Left colon (tissue), 2 donors: ENCODE data around the gene RNF208. TPM values are rescaled to one million over a fixed set of nuclear protein-coding genes. Genes with fewer than 3 reads are reported as not detected.
"Not testable (repeated sequence)": the region's sequence is repeated elsewhere in the genome, so short reads cannot be mapped to it uniquely, and the experiment has no call there.

Experiments
- ATAC-seq: fragments of 200-7000 bp; cut with Tn5 transposase; one replicate; pipeline ENCODE4 v1.9.1; 2020; ENCODE audit warnings: mild to moderate bottlenecking, moderate library complexity
- DNase-seq, 2 donors: peaks; one replicate each; pipeline ENCODE4 v3.0.0-alpha.2; 2020
- intact Hi-C, 2 donors: fragments of 100-400 bp; cut with DNase I in 1 of 2; cut with micrococcal nuclease in 1 of 2; formaldehyde crosslinking; loops; one replicate each; pipeline versions ENCODE4 v1.11.2 to v1.14.0; 2022; cut with DNase I, micrococcal nuclease
- total RNA-seq, 2 donors: library from RNA; stranded (reverse); fragmentation: NEBNext Ultra II Directional; extraction: Animal tissue kit (Norgen Biotek cat#: 25700); gene quantifications; one replicate each; pipeline ENCODE4 v1.2.1, GENCODE V29; 2021
- donor health status: DM: no; HTN: no; CAD: no.
- donor health status: DM: yes; HTN: yes; CAD: no.

RNF208 gene
- total RNA-seq, 2 donors from 2014 or later = 5.1 to 9.7 TPM

DNA sequence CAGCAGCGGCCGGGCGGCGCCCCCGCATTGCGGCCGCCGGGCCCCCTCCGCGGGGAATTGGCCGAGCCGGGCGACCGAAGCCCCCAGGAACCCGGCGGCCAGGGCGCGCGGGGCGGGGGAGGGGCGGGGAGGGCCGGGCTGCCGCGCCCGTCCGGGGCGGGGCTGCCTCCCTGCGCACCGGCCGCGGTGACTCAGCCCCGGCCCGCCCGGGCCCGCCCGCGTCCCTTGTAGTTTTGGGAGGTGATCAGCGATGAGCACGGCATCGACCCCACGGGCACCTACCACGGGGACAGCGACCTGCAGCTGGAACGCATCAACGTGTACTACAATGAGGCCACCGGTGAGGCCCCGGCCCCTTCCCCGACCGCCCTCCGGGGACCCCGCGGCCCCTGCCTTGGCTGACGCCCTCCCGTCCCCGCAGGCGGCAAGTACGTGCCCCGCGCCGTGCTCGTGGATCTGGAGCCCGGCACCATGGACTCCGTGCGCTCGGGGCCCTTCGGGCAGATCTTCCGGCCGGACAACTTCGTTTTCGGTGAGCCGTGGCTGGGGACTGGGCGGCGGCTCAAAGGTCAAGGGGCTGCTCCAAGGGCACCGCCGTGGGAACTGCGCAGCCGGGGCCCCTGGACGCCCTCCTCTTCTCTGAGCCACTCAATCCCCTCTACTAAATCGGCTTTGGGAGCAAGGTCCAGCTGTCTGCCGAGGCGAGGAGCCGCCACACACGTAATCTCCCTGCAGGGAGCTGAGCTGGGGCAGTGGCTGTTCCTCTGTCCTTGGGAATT lies 19.6 kb upstream of the RNF208 start:
- ATAC-seq (peak; percentile 33), DNase-seq (peak in 1 of 2 donors; percentile 77)
- intact Hi-C loops = no loop called here

DNA sequence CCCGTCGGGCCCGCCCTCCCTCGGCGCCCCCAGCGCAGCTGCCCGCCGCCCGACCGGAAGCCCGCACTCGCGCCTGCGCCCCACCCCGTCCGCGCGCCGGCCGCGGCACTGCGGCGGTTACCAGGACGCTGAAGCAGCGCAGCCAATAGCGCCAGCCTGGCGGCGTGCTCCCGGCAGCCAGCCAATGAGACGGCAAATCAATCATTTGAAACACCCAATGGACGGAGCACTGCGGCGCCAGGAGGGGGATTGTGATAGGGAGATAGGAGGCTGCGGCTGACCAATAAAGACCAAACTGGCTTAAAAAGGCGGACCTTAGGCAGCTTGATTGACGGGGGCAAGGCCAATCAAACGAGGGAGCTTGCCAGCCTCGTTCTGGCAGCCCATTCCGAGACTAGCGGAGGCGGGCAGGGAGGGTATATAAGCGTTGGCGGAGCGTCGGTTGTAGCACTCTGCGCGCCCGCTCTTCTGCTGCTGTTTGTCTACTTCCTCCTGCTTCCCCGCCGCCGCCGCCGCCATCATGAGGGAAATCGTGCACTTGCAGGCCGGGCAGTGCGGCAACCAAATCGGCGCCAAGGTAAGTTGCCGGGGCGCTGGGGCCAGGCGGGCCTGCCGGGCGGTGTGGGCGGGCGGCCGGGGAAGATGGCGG lies 18.9 kb upstream of the RNF208 start, which contains the start of gene TUBB4B:
TSS of gene TUBB4B (plus strand) at position 447 of the 649 bp plus-strand sequence. CDS start at position 521, 74 bp downstream.
- ATAC-seq = peak; percentile 66
- intact Hi-C loops = no loop called here
- DNase-seq = peak; percentile 98 to 99

DNA sequence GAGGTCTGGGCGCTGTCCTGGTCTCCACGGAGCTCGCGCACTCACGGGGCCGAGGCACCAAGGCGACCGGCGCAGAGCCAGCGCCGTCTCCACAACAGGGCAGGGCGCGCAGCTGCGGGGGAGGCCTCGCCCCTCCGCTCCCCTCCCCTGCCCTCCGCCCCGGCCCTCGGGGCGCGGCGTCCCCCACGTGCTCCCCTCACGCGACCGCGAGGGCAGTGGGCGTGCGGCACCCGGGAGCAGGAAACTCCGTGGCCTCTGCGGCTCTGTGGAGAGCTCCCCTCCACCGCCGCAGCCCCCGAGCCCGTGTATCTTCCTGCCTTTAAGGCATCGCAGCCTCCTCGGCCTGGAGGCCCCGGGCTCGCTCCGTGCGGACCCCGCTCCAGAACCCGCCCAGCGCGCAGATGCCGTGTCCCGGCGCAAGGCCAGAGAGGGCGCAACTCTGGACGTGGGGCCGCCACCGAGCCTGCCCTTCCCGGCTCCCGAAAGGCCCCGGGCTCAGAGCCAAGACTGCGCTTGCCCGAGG lies 18.3 kb upstream of the RNF208 start:
- intact Hi-C loops = no loop called here
- ATAC-seq (peak; percentile 52), DNase-seq (peak; percentile 82 to 83)

DNA sequence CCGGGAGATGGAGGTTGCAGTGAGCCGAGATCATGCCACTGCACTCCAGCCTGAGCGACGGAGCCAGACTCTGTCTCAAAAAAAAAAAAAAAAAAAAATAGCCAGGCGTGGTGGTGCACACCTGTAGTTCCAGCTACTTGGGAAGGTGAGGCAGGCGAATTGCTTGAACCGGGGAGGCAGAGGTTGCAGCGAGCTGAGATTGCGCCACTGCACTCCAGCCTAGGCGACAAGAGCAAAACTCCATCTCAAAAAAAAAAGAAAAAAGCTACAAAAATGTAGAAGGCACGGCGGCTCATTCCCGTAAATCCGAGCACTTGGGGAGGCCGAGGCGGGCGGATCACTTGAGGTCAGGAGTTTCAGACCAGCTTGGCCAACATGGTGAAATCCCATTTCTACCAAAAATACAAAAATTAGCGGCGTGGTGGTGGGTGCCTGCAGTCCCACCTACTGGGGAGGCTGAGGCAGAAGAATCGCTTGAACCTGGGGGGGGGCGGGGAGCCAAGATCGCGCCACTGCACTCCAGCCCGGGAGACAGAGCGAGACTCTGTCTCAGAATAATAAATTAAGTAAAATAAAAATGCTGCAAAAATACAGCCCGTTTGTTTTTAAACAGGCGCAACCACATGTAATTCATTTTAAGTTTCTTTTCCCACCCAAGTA lies 17.6 kb upstream of the RNF208 start:
- not testable (repeated sequence) for DNase-seq

DNA sequence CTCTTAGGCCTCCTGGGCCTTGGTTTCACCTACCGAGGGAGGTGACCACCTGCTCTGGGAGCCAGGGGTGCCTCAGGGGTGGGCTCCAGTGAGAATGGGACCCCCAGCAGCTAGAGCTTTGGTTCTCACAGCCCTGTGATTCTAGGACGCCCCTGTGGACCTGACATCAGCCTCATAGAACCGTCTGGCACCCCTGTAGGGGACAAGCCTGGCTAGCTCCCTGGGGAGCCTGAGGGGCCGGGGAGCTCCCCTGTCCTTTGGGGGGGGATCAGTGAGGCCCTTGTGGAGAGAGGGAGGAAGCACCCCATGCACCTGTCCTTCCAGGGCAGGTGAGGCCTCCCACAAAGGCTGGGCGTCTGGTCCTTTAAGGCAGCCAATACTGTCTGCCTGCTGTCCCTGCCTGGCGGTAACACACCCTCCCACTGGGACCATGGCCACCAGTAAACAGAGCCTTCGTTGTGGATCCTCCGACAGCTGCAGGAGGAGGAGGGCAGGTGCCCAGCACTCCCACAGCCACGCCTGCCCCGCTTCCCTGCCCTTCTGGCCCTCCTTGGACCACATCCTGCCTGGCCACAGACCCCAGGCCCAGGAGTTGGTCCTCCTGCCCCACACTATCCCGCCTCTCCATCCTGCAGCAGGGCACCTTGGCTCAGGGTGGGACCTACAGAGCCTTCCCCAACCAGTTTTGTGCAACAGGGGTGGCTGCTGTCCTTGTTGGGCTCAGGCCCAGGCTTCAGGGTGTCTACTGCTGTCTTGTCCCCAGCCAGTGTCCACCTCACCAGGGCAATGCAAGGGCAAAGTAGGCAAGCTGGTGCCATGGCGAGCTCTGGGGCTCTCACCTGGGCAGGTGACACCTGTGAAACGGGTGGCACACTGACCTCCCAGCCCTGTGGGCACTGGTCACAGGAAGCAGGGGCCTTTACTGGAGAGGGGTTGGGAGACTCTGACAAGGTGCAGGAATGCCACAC lies 16.0 kb upstream of the RNF208 start:
- ATAC-seq (peak; percentile 42), DNase-seq (peak; percentile 71 to 78)
- intact Hi-C loops = loop anchor here in 1 of 2 donors (10.0 kb wide), 1 partner anchor 123 kb away; the partner anchor contains the start of gene DPP7

More for the DNA sequence above, 17.6 kb upstream of the RNF208 start:
- not testable (repeated sequence) for ATAC-seq
- intact Hi-C loops = loop anchor here in 1 of 2 donors (10.0 kb wide), 1 partner anchor 125 kb away; the partner anchor contains the start of gene DPP7

DNA sequence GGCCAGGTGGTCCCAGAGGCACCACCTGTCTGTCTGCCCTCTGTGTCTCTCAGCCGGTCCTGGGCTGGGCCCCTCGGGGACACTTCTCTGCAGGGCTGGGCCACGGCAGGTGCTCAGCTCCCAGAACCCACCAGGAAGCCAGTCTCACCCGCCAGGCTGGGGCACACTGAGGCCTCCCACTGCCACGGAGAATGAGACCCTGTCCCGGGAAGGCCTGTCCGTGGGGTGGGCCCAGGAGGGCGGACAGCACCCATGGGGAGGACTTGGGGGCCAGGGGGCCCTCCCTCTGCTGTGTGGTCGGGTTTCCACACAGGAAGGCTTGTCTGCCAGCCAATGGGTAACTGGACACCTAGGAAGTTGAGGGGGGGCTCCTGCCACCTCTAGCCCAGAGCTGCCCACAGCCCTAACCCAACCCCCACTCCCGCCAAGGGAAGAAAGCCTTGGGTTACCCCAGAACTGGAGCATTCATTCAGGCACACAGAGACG lies 14.9 kb upstream of the RNF208 start:
- no peak for ATAC-seq
- DNase-seq = no peak
- intact Hi-C loops = loop anchor here in 1 of 2 donors (10.0 kb wide), 1 partner anchor 122 kb away; the partner anchor contains the start of gene DPP7

DNA sequence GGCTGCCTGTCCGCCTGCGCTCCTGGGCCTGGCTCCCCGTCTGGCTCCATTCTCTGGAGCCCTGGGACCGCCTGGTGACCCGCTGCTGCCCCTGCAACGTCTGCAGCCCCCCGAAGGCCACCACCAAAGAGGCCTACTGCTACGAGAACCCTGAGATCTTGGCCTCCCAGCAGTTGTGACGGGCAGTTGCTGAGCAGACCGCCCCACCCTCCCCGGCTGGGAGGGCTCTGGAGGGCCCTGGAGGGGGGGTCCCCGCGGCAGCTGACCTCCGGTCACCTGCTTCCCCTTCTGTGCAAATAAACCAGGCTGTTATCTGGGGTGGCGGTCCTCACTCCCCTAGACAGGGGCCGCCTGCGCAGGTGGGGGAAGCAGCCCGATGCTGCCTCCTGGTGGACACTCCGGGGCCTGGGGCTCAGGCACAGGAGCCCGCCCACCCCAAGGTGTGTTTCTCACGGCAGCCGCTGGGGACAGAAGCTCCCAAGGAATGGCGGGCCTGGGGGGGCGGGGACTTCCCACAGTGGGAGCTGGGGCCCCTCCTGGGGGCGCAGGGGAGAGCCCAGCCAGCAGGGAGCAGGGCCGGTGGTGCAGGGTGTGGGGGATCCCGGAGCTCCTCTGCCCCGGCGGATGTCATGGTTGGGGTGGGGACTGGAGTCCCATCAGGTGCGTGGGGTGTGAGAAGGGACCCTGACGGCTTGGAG lies 14.3 kb upstream of the RNF208 start:
- peak; percentile 84 to 96 for DNase-seq
- ATAC-seq = peak; percentile 38
- intact Hi-C loops = loop anchor here in 1 of 2 donors (10.0 kb wide), 1 partner anchor 122 kb away; the partner anchor contains the start of gene DPP7

DNA sequence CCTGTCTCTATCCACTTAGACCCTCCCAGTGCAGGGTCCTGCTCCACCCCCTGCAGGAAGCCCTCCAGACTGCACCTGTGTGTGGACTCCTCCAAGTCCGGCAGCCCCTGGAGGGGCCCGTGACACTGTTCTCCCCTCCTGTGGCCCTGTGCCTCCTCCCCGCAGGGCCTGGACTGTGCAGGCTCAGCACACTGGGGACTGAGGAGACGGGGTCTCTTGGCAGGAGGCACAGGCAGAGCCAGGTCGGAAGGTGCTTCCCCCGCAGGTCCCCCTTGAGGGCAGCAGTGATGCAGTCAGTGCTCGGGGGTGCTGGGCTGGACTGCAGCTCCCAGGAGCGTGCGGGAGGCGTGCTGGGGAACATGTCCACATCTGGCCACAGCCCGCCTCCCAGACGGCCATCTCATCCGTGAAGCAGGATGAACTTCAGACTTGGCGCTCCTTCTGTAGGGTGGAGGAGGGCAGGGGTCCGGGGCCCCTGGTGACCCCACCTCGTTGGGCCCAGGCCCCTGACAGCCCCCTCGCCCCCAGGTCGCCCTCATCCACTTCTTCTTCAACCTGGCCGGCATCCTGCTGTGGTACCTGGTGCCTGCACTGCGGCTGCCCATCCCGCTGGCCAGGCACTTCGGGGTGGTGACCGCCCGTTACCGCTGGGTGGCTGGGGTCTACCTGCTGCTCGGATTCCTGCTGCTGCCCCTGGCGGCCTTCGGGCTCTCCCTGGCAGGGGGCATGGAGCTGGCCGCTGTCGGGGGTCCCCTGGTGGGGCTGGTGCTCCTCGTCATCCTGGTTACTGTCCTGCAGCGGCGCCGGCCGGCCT lies 13.6 kb upstream of the RNF208 start:
- no peak for ATAC-seq
- no peak for DNase-seq
- intact Hi-C loops = loop anchor here in 1 of 2 donors (10.0 kb wide), 1 partner anchor 121 kb away; the partner anchor contains the start of gene DPP7

DNA sequence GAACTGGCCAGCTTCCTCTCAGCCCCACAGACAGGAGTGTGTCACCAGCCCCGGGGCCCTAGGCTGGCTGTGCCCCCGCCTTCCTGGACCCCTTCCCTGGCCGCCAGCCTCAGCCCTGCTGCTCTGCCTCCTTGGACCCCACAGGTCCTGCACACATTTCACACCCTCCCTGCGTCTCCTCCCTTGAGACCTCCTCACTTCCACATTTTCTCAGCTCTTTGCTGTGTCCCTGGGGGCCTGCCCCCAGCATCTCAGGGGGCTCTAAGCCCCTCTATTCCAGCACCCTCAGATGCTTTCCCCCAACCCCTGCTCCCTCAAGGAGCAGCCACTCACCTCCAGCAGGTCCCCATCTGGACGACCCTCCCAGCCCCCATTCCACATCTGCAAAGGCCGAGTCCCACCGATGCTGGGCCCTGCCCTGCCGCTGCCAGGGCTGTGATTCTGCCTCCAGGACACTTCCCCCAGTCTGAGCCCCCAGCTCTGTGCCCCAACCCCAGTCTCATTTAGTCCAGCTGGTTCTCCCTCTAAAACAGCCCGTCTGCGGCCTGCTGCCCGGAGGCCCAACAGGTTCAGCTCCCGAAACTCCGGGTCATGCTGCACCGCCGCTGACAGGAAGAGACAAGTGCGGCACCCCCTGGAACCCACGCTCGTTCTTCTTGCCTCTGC lies 12.9 kb upstream of the RNF208 start:
- no peak for ATAC-seq
- intact Hi-C loops = loop anchor here in 1 of 2 donors (10.0 kb wide), 1 partner anchor 120 kb away; the partner anchor contains the start of gene DPP7
- DNase-seq = no peak

DNA sequence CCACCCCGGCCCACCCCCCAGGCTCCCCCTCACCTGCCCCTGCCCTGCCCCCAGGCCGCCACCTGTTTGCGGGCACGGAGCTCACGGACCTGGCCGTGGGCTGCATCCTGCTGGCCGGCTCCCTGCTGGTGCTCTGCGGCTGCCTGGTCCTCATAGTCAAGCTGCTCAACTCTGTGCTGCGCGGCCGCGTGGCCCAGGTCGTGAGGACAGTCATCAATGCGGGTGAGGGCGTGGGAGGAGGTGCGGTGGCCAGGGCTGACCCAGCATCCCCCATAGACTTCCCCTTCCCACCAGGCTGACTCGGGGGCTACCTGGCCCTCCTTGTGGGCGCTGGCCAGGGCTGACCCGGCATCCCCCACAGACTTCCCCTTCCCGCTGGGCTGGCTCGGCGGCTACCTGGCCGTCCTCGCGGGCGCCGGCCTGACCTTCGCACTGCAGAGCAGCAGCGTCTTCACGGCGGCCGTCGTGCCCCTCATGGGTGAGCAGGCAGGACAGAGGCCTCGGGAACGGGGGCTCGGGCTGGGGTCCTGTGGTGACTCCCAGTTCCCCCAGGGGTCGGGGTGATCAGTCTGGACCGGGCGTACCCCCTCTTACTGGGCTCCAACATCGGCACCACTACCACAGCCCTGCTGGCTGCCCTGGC lies 12.1 kb upstream of the RNF208 start:
- intact Hi-C loops = loop anchor here in 1 of 2 donors (10.0 kb wide), 1 partner anchor 119 kb away; the partner anchor contains the start of gene DPP7
- no peak for DNase-seq
- no peak for ATAC-seq

DNA sequence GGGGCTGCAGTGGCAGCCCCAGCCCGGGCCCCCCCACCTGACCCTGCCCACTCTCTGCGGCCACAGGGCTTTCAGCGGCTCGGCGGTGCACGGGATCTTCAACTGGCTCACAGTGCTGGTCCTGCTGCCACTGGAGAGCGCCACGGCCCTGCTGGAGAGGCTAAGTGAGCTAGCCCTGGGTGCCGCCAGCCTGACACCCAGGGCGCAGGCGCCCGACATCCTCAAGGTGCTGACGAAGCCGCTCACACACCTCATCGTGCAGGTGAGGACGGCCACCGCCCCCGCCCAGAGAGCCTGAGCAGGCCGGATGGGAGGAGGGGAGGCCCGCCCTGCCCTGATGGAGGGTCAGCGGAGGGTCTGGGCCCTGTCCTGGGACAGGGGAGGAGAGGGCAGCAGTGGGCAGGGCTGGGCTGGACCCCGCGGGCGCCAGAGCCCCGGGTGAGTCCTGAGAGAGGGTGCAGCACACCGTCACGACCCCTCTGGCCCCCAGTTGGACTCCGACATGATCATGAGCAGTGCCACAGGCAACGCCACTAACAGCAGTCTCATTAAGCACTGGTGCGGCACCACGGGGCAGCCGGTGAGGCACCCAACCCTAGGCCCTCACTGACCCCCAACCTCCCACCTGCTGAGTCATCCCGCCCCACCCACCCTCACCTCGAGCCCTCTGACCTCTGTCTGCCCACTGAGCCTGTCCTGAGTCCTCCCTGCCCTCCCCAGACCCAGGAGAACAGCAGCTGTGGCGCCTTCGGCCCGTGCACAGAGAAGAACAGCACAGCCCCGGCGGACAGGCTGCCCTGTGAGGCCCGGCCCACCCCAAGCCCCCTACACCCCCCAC lies 11.3 kb upstream of the RNF208 start:
- DNase-seq = no peak

DNA sequence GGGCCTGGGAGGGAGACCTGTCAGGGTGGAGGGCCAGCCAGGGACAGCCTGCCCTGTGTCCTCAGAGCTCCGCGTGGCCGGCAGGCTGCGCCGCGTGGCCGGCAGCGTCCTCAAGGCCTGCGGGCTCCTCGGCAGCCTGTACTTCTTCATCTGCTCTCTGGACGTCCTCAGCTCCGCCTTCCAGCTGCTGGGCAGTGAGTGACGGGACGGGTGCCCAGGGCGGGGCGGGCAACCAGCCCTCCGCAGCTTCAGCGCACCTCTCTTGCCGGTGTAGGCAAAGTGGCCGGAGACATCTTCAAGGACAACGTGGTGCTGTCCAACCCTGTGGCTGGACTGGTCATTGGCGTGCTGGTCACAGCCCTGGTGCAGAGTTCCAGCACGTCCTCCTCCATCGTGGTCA lies 10.5 kb upstream of the RNF208 start:
- DNase-seq (peak in 1 of 2 donors; percentile 58), ATAC-seq (peak; percentile 42)
- intact Hi-C loops = loop anchor here in 1 of 2 donors (10.0 kb wide), 1 partner anchor 118 kb away; the partner anchor contains the start of gene DPP7

More for the DNA sequence above, 11.3 kb upstream of the RNF208 start:
- intact Hi-C loops = loop anchor here in 1 of 2 donors (10.0 kb wide), 1 partner anchor 119 kb away; the partner anchor contains the start of gene DPP7
- ATAC-seq = peak; percentile 12

DNA sequence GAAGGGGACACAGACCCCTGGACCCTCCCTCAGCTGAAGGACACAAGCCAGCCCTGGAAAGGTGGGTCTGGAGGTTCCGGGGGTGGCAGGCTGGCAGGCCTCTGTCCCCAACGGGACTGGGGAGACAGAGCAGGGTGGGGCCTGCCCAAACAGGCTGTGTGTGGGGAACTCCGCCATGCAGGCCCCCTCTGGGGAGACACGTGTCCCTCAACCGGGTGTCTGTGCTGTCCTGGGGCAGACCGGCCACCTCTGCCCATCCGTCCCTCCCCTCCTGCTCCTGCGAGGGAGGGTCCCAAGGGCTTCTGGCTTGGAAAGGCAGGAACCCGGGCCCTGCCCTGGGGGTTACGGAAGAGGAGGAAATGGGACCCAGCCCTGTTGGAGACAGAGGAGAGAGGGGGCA lies 10.1 kb upstream of the RNF208 start:
- intact Hi-C loops = loop anchor here in 1 of 2 donors (10.0 kb wide), 1 partner anchor 117 kb away; the partner anchor contains the start of gene DPP7
- no peak for DNase-seq
- ATAC-seq = no peak
